ENCODE measurements around the gene EFNA5.

EFNA5 gene

DNA sequence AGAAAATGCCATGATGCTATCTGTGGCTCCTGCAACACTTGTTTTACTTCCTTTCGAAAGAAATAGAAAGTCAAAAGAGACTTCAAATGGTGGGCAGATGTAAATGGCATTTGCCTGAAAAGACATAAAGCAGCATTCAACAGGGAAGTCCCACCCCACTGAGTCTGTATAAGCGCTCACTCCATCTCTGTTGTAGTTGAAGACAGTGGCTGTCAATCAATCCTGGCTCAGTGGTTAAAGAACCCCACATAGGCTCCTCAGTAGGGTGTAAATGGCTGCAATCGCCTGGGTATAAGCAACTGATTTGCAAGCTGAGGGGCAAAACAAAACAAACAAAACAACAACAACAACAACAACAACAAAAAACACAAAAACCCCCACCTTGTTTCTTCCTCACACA lies 158.7 kb downstream of the EFNA5 start:
- WGBS (ENCODE audit: extremely low coverage, insufficient coverage, low lambda C conversion rate), result no CpG with 5 or more reads among the region's 3 CpGs
- H3K18ac ChIP-seq (ENCODE audit: low read length), result no peak overlapping the region
- H3K23ac ChIP-seq (ENCODE audit: low read length), result no peak overlapping the region
- H3K4ac ChIP-seq (ENCODE audit: low read depth, low read length), result no peak overlapping the region
- no peak overlapping the region for H3K27ac ChIP-seq (ENCODE audit: low read depth, low read length)
- H2BK15ac ChIP-seq (replicated peaks; ENCODE audit: low read depth), result no peak overlapping the region
- H4K5ac ChIP-seq (ENCODE audit: low read length), result no peak overlapping the region
- no peak overlapping the region for H4K8ac ChIP-seq (ENCODE audit: low read depth, low read length)
- H3K4me3 ChIP-seq (ENCODE audit: low read length), result no peak overlapping the region
- H3K36me3 ChIP-seq (ENCODE audit: control insufficient read depth, insufficient read depth, low read length), result no peaks in the 10 kb centered on the region
- no peak overlapping the region for H3K9ac ChIP-seq (ENCODE audit: low read length)
- no peak overlapping the region for H2AK5ac ChIP-seq (ENCODE audit: low read length)
- H2BK5ac ChIP-seq (ENCODE audit: low read length), result no peak overlapping the region
- H3K4me1 ChIP-seq (ENCODE audit: control insufficient read depth, low read depth, low read length), result peaks cover 3% of the 10 kb centered on the region
- H3K79me1 ChIP-seq (ENCODE audit: low read length), result no peaks in the 10 kb centered on the region
- DNase-seq, result peak; percentile 55
- no peak overlapping the region for H3K4me2 ChIP-seq (ENCODE audit: low read length)
- H3K79me2 ChIP-seq (ENCODE audit: control insufficient read depth, insufficient read depth, low read length), result peaks cover 2% of the 10 kb centered on the region
- H3K27me3 ChIP-seq (ENCODE audit: insufficient read depth, low read length, poor library complexity), result no peaks in the 10 kb centered on the region
- no peak overlapping the region for H2BK120ac ChIP-seq (ENCODE audit: low read depth, low read length)
- no peak overlapping the region for H3K56ac ChIP-seq (ENCODE audit: low read length)

DNA sequence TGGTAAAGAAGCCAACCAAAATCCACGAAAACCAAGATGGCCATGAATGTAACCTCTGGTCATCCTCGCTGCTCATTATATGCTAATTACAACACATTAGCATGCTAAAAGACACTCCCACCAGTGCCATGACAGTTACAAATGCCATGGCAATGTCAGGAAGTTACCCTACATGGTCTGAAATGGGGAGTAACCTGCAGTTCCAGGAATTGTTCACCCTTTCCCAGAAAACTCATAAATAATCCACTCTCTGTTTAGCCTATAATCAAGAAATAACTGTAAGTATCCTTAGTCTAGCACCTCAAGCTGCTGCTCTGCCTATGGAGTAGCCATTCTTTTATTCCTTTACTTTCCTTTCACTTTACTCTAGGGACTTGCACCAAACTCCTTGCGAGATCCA lies 160.6 kb downstream of the EFNA5 start:
- H2BK120ac ChIP-seq (ENCODE audit: low read depth, low read length), result no peak overlapping the region
- no peak overlapping the region for H3K9ac ChIP-seq (ENCODE audit: low read length)
- peaks cover 2% of the 10 kb centered on the region for H3K79me1 ChIP-seq (ENCODE audit: low read length)
- no peak overlapping the region for H2BK15ac ChIP-seq (replicated peaks; ENCODE audit: low read depth)
- no peak overlapping the region for H4K5ac ChIP-seq (ENCODE audit: low read length)
- no peak overlapping the region for H2BK5ac ChIP-seq (ENCODE audit: low read length)
- no peak overlapping the region for H2AK5ac ChIP-seq (ENCODE audit: low read length)
- peak overlapping the region; percentile 36 for H3K4ac ChIP-seq (ENCODE audit: low read depth, low read length)
- H4K8ac ChIP-seq (ENCODE audit: low read depth, low read length), result no peak overlapping the region
- H3K4me2 ChIP-seq (ENCODE audit: low read length), result no peak overlapping the region
- DNase-seq, result peak; percentile 81
- no peak overlapping the region for H3K4me3 ChIP-seq (ENCODE audit: low read length)
- no CpG with 5 or more reads among the region's 3 CpGs for WGBS (ENCODE audit: extremely low coverage, insufficient coverage, low lambda C conversion rate)
- no peak overlapping the region for H3K23ac ChIP-seq (ENCODE audit: low read length)
- H3K27ac ChIP-seq (ENCODE audit: low read depth, low read length), result no peak overlapping the region
- no peaks in the 10 kb centered on the region for H3K36me3 ChIP-seq (ENCODE audit: control insufficient read depth, insufficient read depth, low read length)
- H3K18ac ChIP-seq (ENCODE audit: low read length), result no peak overlapping the region
- H3K27me3 ChIP-seq (ENCODE audit: insufficient read depth, low read length, poor library complexity), result no peaks in the 10 kb centered on the region
- H3K56ac ChIP-seq (ENCODE audit: low read length), result no peak overlapping the region
- H3K4me1 ChIP-seq (ENCODE audit: control insufficient read depth, low read depth, low read length), result peaks cover 3% of the 10 kb centered on the region
- peaks cover 2% of the 10 kb centered on the region for H3K79me2 ChIP-seq (ENCODE audit: control insufficient read depth, insufficient read depth, low read length)

DNA sequence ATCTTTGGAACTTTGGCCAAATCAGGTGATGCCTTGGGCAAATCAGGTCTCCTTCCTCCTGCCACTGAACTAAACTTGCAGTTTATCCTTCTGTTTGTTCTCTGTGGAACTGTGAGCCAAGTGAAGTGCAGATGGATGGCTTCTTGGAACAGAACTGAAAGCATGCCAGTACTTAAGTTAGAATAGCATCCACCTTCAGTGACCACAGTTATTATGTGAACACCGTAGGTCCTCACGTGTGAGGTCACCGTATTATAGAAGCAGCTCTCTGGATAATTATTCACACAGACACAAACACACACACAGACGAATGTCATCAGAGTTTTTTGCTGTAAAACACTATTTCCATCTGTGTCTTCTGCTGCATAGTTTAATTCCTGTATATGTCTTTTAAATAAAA lies 162.6 kb downstream of the EFNA5 start:
- Histone ChIP-seq H3K4ac (ENCODE audit: low read depth, low read length) (no peak overlapping the region), H3K23ac (ENCODE audit: low read length) (no peak overlapping the region), H3K79me2 (ENCODE audit: control insufficient read depth, insufficient read depth, low read length) (no peaks in the 10 kb centered on the region), H2AK5ac (ENCODE audit: low read length) (no peak overlapping the region), H3K27ac (ENCODE audit: low read depth, low read length) (no peak overlapping the region), H3K4me1 (ENCODE audit: control insufficient read depth, low read depth, low read length) (peaks cover 3% of the 10 kb centered on the region), H3K56ac (ENCODE audit: low read length) (no peak overlapping the region), H3K4me3 (ENCODE audit: low read length) (no peak overlapping the region), H3K36me3 (ENCODE audit: control insufficient read depth, insufficient read depth, low read length) (no peaks in the 10 kb centered on the region), H2BK120ac (ENCODE audit: low read depth, low read length) (no peak overlapping the region), H4K8ac (ENCODE audit: low read depth, low read length) (no peak overlapping the region), H2BK15ac (replicated peaks; ENCODE audit: low read depth) (no peak overlapping the region), H2BK5ac (ENCODE audit: low read length) (no peak overlapping the region), H3K4me2 (ENCODE audit: low read length) (no peak overlapping the region), H3K18ac (ENCODE audit: low read length) (no peak overlapping the region), H4K5ac (ENCODE audit: low read length) (no peak overlapping the region), H3K27me3 (ENCODE audit: insufficient read depth, low read length, poor library complexity) (no peaks in the 10 kb centered on the region), H3K79me1 (ENCODE audit: low read length) (peaks cover 2% of the 10 kb centered on the region), H3K9ac (ENCODE audit: low read length) (no peak overlapping the region)
- no CpG with 5 or more reads among the region's 4 CpGs for WGBS (ENCODE audit: extremely low coverage, insufficient coverage, low lambda C conversion rate)
- DNase-seq, result no peak

DNA sequence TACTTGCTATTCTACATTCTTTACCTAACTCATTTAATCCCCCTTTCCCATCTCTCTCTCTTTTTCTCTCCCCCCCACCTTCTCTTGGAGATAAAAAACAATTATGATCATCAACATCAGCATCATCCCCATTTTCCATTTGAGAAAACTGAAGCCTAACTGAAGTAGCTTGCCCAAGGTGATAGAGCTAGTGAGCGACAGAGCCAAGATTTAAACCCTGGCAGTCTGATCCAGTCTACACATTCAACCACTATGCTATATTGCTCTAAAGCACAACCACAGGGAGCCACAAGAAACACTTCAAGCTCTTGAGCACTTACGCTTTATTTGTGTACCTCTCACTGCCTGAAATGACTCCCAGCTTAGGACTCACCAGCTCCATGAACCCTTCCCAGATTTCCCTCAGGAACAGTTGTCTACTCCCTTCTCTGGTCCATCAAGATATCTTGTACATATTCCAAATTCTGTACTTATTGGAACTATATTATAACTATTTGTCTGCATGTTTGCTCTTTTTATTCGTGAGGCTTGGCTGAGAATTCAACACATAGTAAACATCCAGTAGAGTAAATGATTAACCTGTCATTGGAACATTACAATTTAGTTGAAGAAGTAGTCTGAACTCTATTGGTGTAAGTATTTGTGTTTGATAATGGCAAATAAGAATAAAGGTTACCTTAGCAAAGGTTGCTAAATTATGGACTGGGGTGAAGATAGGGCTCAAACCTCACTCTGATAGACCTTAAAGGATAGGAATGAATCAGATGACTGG lies 164.8 kb downstream of the EFNA5 start:
- H3K4me1 ChIP-seq (ENCODE audit: control insufficient read depth, low read depth, low read length), result peaks cover 6% of the 10 kb centered on the region
- no peak overlapping the region for H4K5ac ChIP-seq (ENCODE audit: low read length)
- H2BK120ac ChIP-seq (ENCODE audit: low read depth, low read length), result no peak overlapping the region
- H3K79me1 ChIP-seq (ENCODE audit: low read length), result peaks cover 2% of the 10 kb centered on the region
- no CpG with 5 or more reads among the region's 3 CpGs for WGBS (ENCODE audit: extremely low coverage, insufficient coverage, low lambda C conversion rate)
- DNase-seq, result no peak
- no peak overlapping the region for H3K27ac ChIP-seq (ENCODE audit: low read depth, low read length)
- H3K4me3 ChIP-seq (ENCODE audit: low read length), result no peak overlapping the region
- H2BK15ac ChIP-seq (replicated peaks; ENCODE audit: low read depth), result no peak overlapping the region
- H3K18ac ChIP-seq (ENCODE audit: low read length), result no peak overlapping the region
- no peak overlapping the region for H3K23ac ChIP-seq (ENCODE audit: low read length)
- no peak overlapping the region for H2BK5ac ChIP-seq (ENCODE audit: low read length)
- no peaks in the 10 kb centered on the region for H3K27me3 ChIP-seq (ENCODE audit: insufficient read depth, low read length, poor library complexity)
- no peak overlapping the region for H3K4me2 ChIP-seq (ENCODE audit: low read length)
- H3K36me3 ChIP-seq (ENCODE audit: control insufficient read depth, insufficient read depth, low read length), result no peaks in the 10 kb centered on the region
- H3K4ac ChIP-seq (ENCODE audit: low read depth, low read length), result no peak overlapping the region
- no peak overlapping the region for H3K56ac ChIP-seq (ENCODE audit: low read length)
- H2AK5ac ChIP-seq (ENCODE audit: low read length), result no peak overlapping the region
- H3K79me2 ChIP-seq (ENCODE audit: control insufficient read depth, insufficient read depth, low read length), result no peaks in the 10 kb centered on the region
- H4K8ac ChIP-seq (ENCODE audit: low read depth, low read length), result no peak overlapping the region
- no peak overlapping the region for H3K9ac ChIP-seq (ENCODE audit: low read length)

DNA sequence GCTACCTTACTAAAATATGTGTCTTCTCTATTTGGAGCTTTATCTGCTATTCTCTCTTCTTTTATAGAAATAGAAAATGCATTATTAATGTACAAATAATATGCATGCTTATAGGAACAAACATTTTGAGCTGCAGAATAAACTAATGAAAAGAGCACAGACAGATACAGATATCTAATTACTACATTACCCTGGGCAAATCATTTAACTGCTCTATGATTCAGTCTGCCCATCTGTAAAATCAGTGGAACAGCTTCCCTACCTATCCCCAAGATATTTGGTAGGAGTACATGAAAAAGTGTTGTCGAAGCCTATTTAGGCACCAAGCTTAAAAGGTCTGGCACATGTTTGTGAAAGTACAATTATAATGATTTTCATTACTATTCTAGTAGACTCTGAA lies 166.3 kb downstream of the EFNA5 start:
- H3K27me3 ChIP-seq (ENCODE audit: insufficient read depth, low read length, poor library complexity), result no peaks in the 10 kb centered on the region
- no peak overlapping the region for H2BK15ac ChIP-seq (replicated peaks; ENCODE audit: low read depth)
- no peak overlapping the region for H2BK5ac ChIP-seq (ENCODE audit: low read length)
- no peak for DNase-seq
- H3K4me3 ChIP-seq (ENCODE audit: low read length), result no peak overlapping the region
- peaks cover 6% of the 10 kb centered on the region for H3K4me1 ChIP-seq (ENCODE audit: control insufficient read depth, low read depth, low read length)
- no peak overlapping the region for H3K56ac ChIP-seq (ENCODE audit: low read length)
- no peaks in the 10 kb centered on the region for H3K79me2 ChIP-seq (ENCODE audit: control insufficient read depth, insufficient read depth, low read length)
- no peak overlapping the region for H3K27ac ChIP-seq (ENCODE audit: low read depth, low read length)
- no peak overlapping the region for H3K4me2 ChIP-seq (ENCODE audit: low read length)
- H4K5ac ChIP-seq (ENCODE audit: low read length), result no peak overlapping the region
- no peak overlapping the region for H2BK120ac ChIP-seq (ENCODE audit: low read depth, low read length)
- peaks cover 4% of the 10 kb centered on the region for H3K79me1 ChIP-seq (ENCODE audit: low read length)
- H3K36me3 ChIP-seq (ENCODE audit: control insufficient read depth, insufficient read depth, low read length), result no peaks in the 10 kb centered on the region
- no peak overlapping the region for H2AK5ac ChIP-seq (ENCODE audit: low read length)
- no peak overlapping the region for H3K9ac ChIP-seq (ENCODE audit: low read length)
- no peak overlapping the region for H3K4ac ChIP-seq (ENCODE audit: low read depth, low read length)
- H4K8ac ChIP-seq (ENCODE audit: low read depth, low read length), result no peak overlapping the region
- WGBS (ENCODE audit: extremely low coverage, insufficient coverage, low lambda C conversion rate), result no CpG with 5 or more reads among the region's 1 CpG
- H3K23ac ChIP-seq (ENCODE audit: low read length), result no peak overlapping the region
- H3K18ac ChIP-seq (ENCODE audit: low read length), result no peak overlapping the region

DNA sequence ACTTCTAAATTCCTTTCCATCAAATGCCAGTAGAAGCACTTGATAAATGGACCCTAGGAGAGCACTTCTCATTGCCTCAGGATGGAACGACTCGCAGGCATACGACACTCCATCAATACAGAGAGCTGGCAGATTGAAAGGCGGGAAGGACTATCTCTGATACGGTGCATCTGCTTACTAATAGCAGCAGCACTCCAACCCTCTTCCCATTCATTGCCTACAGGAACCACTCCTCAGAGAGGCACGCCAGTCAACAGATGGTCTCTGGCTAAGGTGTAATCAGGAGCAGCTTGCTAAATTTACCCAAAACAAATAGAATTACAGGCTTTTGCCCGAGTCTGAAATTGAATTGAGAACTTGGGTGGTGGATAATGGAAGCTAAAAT lies 168.1 kb downstream of the EFNA5 start:
- Histone ChIP-seq H3K79me1 (ENCODE audit: low read length) (peaks cover 8% of the 10 kb centered on the region), H4K8ac (ENCODE audit: low read depth, low read length) (no peak overlapping the region), H3K4ac (ENCODE audit: low read depth, low read length) (no peak overlapping the region), H3K9ac (ENCODE audit: low read length) (no peak overlapping the region), H3K4me1 (ENCODE audit: control insufficient read depth, low read depth, low read length) (peaks cover 6% of the 10 kb centered on the region), H3K27ac (ENCODE audit: low read depth, low read length) (no peak overlapping the region), H3K4me2 (ENCODE audit: low read length) (no peak overlapping the region), H2BK15ac (replicated peaks; ENCODE audit: low read depth) (no peak overlapping the region), H3K36me3 (ENCODE audit: control insufficient read depth, insufficient read depth, low read length) (no peaks in the 10 kb centered on the region), H2BK5ac (ENCODE audit: low read length) (no peak overlapping the region), H2BK120ac (ENCODE audit: low read depth, low read length) (no peak overlapping the region), H3K18ac (ENCODE audit: low read length) (no peak overlapping the region), H3K27me3 (ENCODE audit: insufficient read depth, low read length, poor library complexity) (no peaks in the 10 kb centered on the region), H3K23ac (ENCODE audit: low read length) (no peak overlapping the region), H3K79me2 (ENCODE audit: control insufficient read depth, insufficient read depth, low read length) (peaks cover 2% of the 10 kb centered on the region), H2AK5ac (ENCODE audit: low read length) (no peak overlapping the region), H4K5ac (ENCODE audit: low read length) (no peak overlapping the region), H3K56ac (ENCODE audit: low read length) (no peak overlapping the region), H3K4me3 (ENCODE audit: low read length) (no peak overlapping the region)
- peak; percentile 38 for DNase-seq
- WGBS (ENCODE audit: extremely low coverage, insufficient coverage, low lambda C conversion rate), result no CpG with 5 or more reads among the region's 7 CpGs

Data from mesendoderm (in vitro differentiated cells).